Sigmoid colon (tissue), 4 donors: Measurements from ENCODE around the gene IFIT2.

Source experiments
- CTCF ChIP-seq, 4 experiments: fragments of 450-650 bp in 3 of 4; fragments of 200-600 bp in 1 of 4; IDR thresholded peaks; one replicate each; pipeline ENCODE4 v1.5.1; 2016 to 2019; ENCODE audit warnings: antibody characterized with exemption in 4 of 4, mild to moderate bottlenecking in 3 of 4, moderate library complexity in 2 of 4
- EP300 ChIP-seq, 4 donors: sonication (generic); formaldehyde crosslinking; IDR thresholded peaks; one replicate each; pipeline ENCODE4 v1.6.1; 2017; ENCODE audit warnings: antibody characterized with exemption in 4 of 4
- POLR2AphosphoS5 ChIP-seq, 4 donors: sonication (generic); formaldehyde crosslinking; IDR thresholded peaks; one replicate each; pipeline ENCODE4 v1.6.1; 2017; ENCODE audit warnings: antibody characterized with exemption in 4 of 4

DNA sequence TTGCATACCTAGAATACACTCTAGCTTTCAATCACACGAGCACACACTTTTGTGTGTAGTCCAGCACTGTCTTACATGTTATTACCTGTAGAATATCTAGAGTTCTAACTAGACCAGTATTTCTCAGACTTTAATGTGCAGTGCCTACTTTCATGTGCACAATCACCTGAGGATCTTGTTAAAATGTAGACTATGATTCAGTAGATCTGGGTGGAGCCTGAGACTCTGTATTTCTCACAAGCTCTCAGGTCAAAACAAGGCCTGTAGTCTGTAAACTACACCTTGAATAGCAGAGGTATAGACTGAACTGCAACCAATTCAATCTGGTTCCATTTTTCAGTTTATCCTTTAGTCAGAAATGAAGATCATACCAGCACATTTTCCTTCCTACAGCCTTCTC, 11.1 kb downstream of the IFIT2 start:
- TF ChIP-seq POLR2AphosphoS5 (IDR thresholded peaks at IDR 0.05) (no peak), EP300 (IDR thresholded peaks at IDR 0.05) (no peak), CTCF (IDR thresholded peaks at IDR 0.05) (no peak)
